Tibial nerve (tissue), 4 donors: ENCODE results near the gene MYO3B.

Source experiments
- EP300 ChIP-seq, 2 donors: sonication (generic); formaldehyde crosslinking; IDR thresholded peaks; one replicate each; pipeline ENCODE4 v1.6.1; 2017; ENCODE audit warnings: antibody characterized with exemption in 2 of 2, mild to moderate bottlenecking in 1 of 2
- TF ChIP-seq, protein P1 (sequence below), 5 experiments: fragments of 200-600 bp in 3 of 5; fragments of 450-650 bp in 2 of 5; sonication (generic) in 3 of 5; IDR thresholded peaks; one replicate each; pipeline ENCODE4 v1.5.1; 2016 to 2019; ENCODE audit warnings: antibody characterized with exemption in 5 of 5, mild to moderate bottlenecking in 3 of 5, moderate library complexity in 2 of 5

DNA sequence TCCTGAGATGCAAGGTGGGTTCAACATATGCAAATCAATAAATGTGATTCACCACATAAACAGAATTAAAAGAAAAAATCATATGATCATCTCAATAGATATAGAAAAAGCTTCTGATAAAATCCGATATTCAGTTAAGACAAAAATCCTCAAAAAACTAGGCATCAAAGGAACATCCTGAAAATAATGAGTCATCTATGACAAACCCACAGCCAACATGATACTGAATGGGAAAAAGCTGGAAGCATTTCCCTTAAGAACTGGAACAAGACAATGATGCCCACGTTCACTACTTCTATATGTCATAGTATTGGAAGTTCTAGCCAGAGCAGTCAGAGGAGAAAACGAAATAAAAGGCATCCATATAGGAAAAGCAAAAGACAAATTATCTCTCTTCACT lies 80.4 kb downstream of the MYO3B start:
- TF ChIP-seq, protein P1, sequence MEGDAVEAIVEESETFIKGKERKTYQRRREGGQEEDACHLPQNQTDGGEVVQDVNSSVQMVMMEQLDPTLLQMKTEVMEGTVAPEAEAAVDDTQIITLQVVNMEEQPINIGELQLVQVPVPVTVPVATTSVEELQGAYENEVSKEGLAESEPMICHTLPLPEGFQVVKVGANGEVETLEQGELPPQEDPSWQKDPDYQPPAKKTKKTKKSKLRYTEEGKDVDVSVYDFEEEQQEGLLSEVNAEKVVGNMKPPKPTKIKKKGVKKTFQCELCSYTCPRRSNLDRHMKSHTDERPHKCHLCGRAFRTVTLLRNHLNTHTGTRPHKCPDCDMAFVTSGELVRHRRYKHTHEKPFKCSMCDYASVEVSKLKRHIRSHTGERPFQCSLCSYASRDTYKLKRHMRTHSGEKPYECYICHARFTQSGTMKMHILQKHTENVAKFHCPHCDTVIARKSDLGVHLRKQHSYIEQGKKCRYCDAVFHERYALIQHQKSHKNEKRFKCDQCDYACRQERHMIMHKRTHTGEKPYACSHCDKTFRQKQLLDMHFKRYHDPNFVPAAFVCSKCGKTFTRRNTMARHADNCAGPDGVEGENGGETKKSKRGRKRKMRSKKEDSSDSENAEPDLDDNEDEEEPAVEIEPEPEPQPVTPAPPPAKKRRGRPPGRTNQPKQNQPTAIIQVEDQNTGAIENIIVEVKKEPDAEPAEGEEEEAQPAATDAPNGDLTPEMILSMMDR (IDR thresholded peaks at IDR 0.05): no peak
- TF ChIP-seq EP300 (IDR thresholded peaks at IDR 0.05): no peak
